A673 (cell line): ENCODE results near the gene BABAM2. TPM values are rescaled to one million over a fixed set of nuclear protein-coding genes. Genes with fewer than 3 reads are reported as not detected.

Experiments used
- BruUV-seq: library from RNA; stranded (reverse); fragments of 400-500 nt; replicated peaks from 2 replicates; lab custom pipeline; 2021; lab: Mats Ljungman, UMichigan
- CTCF ChIA-PET: fragments of 300-600 bp; sonication (Branson Sonifier 250); formaldehyde crosslinking; loops from one replicate; lab custom pipeline; 2022; ENCODE audit warnings: antibody characterized with exemption; lab: Charles Lee
- POLR2A ChIA-PET: fragments of 300-600 bp; sonication (Branson Sonifier 250); formaldehyde crosslinking; loops from one replicate; lab custom pipeline; 2022; ENCODE audit warnings: antibody characterized with exemption; ENCODE audit not compliant: low non-redundant PET; lab: Charles Lee
- DNase-seq: peaks from one replicate; pipeline ENCODE4 v3.0.0-alpha.2; 2015; ENCODE audit warnings: low spot score
- H3K27ac ChIP-seq: fragments of 200-600 bp; sonication (generic); 2 replicates; pipeline ENCODE4 v1.5.1; 2016; ENCODE audit warnings: mixed run types, low read depth, mild to moderate bottlenecking, mixed read lengths, antibody characterized with exemption, low read length; ENCODE audit not compliant: poor library complexity, severe bottlenecking
- H3K27me3 ChIP-seq: fragments of 200-600 bp; sonication (generic); replicated peaks from 2 replicates; pipeline ENCODE4 v1.6.1; 2017; ENCODE audit warnings: mixed run types, low read depth, mild to moderate bottlenecking, mixed read lengths, antibody characterized with exemption, low read length; ENCODE audit not compliant: insufficient read depth, poor library complexity
- H3K36me3 ChIP-seq: fragments of 200-600 bp; sonication (generic); 2 replicates; pipeline ENCODE4 v1.6.1; 2016; ENCODE audit warnings: mixed run types, mild to moderate bottlenecking, mixed read lengths, antibody characterized with exemption, low read length; ENCODE audit not compliant: insufficient read depth, poor library complexity, severe bottlenecking
- H3K4me1 ChIP-seq: fragments of 200-600 bp; sonication (generic); 2 replicates; pipeline ENCODE4 v1.6.1; 2017; ENCODE audit warnings: mixed run types, mild to moderate bottlenecking, mixed read lengths, antibody characterized with exemption, low read length; ENCODE audit not compliant: insufficient read depth, poor library complexity, severe bottlenecking
- H3K4me3 ChIP-seq: fragments of 200-600 bp; sonication (generic); 2 replicates; pipeline ENCODE4 v1.5.1; 2016; ENCODE audit warnings: low read depth, mixed run types, mild to moderate bottlenecking, mixed read lengths, low read length; ENCODE audit not compliant: poor library complexity, severe bottlenecking
- H3K9me3 ChIP-seq: fragments of 200-600 bp; sonication (generic); 2 replicates; pipeline ENCODE4 v1.6.1; 2016; ENCODE audit warnings: mixed run types, low read depth, mild to moderate bottlenecking, mixed read lengths, antibody characterized with exemption, low read length; ENCODE audit not compliant: poor library complexity, severe bottlenecking
- CTCF ChIP-seq: fragments of 300-800, 200-600 bp; sonication (generic); conservative IDR thresholded peaks from 2 replicates; pipeline ENCODE4 v1.5.1; 2017; ENCODE audit warnings: low read depth, mild to moderate bottlenecking, antibody characterized with exemption, low read length, moderate library complexity, mixed read lengths
- EZH2 ChIP-seq: fragments of 200-600 bp; sonication (generic); IDR thresholded peaks from 2 replicates; pipeline ENCODE4 v1.6.1; 2017; ENCODE audit warnings: borderline replicate concordance, low read depth, mild to moderate bottlenecking, mixed read lengths, antibody characterized with exemption, low read length; ENCODE audit not compliant: poor library complexity, severe bottlenecking
- intact Hi-C: fragments of 100-400 bp; cut with micrococcal nuclease; formaldehyde crosslinking; loops from one replicate; pipeline ENCODE4 v1.10.0; 2022; ENCODE audit not compliant: unreplicated experiment
- total RNA-seq: library from RNA; stranded (reverse); gene quantifications from 2 replicates; pipeline ENCODE4 v1.2.3, GENCODE V29; 2021

BABAM2 gene
- total RNA-seq, 1 experiment from 2014 or later, result 21.8 TPM

DNA sequence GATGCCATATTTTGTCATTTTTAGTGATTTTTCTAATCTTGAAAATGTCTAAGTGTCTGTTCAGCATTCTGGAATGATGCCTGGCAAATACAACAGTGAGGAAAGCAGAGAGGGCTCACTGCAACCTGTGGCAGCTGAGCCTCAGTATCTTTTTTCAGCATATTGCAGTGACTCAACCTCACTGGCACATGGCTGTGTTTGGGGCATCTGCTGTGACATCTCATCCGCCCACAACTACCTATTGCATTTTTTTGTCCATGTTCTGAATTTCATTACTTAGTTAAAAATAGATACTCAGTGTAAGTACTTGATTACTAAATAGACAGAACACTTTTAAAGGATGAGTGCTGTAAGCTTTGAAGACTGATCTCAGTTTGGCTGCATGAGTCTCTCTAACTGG is 10.7 kb downstream of the BABAM2 start:
- no peak for TF ChIP-seq EZH2
- no peak for TF ChIP-seq CTCF
- no peak for DNase-seq
- intact Hi-C loops, result no loop called here
- no peaks in the 10 kb centered on the region for H3K9me3 ChIP-seq
- ChIA-PET CTCF (no interaction called here), POLR2A (no interaction called here)
- H3K36me3 ChIP-seq, result no peaks in the 10 kb centered on the region
- H3K4me1 ChIP-seq, result no peaks in the 10 kb centered on the region
- H3K4me3 ChIP-seq, result no peak overlapping the region
- H3K27ac ChIP-seq, result no peak overlapping the region
- no peaks in the 10 kb centered on the region for H3K27me3 ChIP-seq
- BruUV-seq, result no TSS peak

GRCh38 chr2:27902098-27902497 is 11.6 kb downstream of the BABAM2 start:
- no TSS peak for BruUV-seq
- no peak for TF ChIP-seq CTCF
- TF ChIP-seq EZH2, result no peak
- intact Hi-C loops, result no loop called here
- POLR2A ChIA-PET, result no interaction called here
- CTCF ChIA-PET, result no interaction called here
- DNase-seq, result no peak
- H3K4me1 ChIP-seq, result no peaks in the 10 kb centered on the region
- H3K27ac ChIP-seq, result no peak overlapping the region
- no peaks in the 10 kb centered on the region for H3K9me3 ChIP-seq
- H3K4me3 ChIP-seq, result no peak overlapping the region
- H3K27me3 ChIP-seq, result no peaks in the 10 kb centered on the region
- no peaks in the 10 kb centered on the region for H3K36me3 ChIP-seq

DNA sequence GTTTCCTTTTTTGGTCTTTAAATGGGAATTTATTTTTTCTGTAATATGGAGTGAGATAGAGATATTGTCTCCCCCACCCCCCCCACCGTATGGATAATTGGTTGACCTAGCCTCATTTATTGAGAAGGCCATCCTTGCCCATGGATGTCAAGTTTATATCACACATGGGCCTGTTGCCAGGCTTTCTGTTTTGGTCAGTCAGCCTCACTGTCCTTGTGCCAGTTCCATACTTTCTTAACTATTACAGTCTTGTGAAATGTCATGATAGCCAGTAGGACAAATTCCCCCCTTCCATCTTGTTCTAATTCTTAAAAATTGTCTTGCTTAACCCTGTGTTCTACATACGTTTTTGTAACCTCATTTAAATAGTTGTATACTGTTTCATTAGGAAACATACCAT is 12.5 kb downstream of the BABAM2 start:
- Histone ChIP-seq H3K27ac (no peak overlapping the region), H3K4me3 (no peak overlapping the region), H3K27me3 (no peaks in the 10 kb centered on the region), H3K9me3 (no peaks in the 10 kb centered on the region), H3K36me3 (no peaks in the 10 kb centered on the region), H3K4me1 (no peaks in the 10 kb centered on the region)
- no peak for DNase-seq
- TF ChIP-seq EZH2 (no peak), CTCF (no peak)
- no TSS peak for BruUV-seq
- CTCF ChIA-PET, result no interaction called here
- POLR2A ChIA-PET, result no interaction called here
- intact Hi-C loops, result no loop called here
